K562 (cell line): ENCODE measurements around the gene LRRC61. TPM values are rescaled to one million over a fixed set of nuclear protein-coding genes. Genes with fewer than 3 reads are reported as not detected.

ENCODE experiments used
- ATF6 ChIP-seq: sonication (generic); formaldehyde crosslinking; IDR thresholded peaks from 2 replicates; pipeline ENCODE4 v1.4.0; 2020; ENCODE audit warnings: mild to moderate bottlenecking, missing genetic modification reagents
- CCNT2 ChIP-seq: IDR thresholded peaks from 2 replicates; pipeline ENCODE4 v1.6.1; 2011; ENCODE audit warnings: borderline replicate concordance, low read depth, mild to moderate bottlenecking, moderate library complexity, mixed read lengths, low read length; ENCODE audit not compliant: insufficient read length; ENCODE audit errors: extremely low read depth
- CEBPZ ChIP-seq: fragments of 150-350 bp; IDR thresholded peaks from 2 replicates; pipeline ENCODE4 v1.6.1; 2014; ENCODE audit warnings: low read depth, mild to moderate bottlenecking, low read length, borderline replicate concordance
- KAT7 ChIP-seq: sonication (generic); formaldehyde crosslinking; IDR thresholded peaks from 2 replicates; pipeline ENCODE4 v1.8.0; 2022; ENCODE audit warnings: missing genetic modification reagents, mild to moderate bottlenecking, borderline replicate concordance
- MLLT1 ChIP-seq, 2 experiments: fragments of 450-650 bp; IDR thresholded peaks; 2 replicates each; pipeline ENCODE4 v1.6.1; 2016
- NFIC ChIP-seq: fragments of 450-650 bp; IDR thresholded peaks from 2 replicates; pipeline ENCODE4 v1.6.1; 2017; ENCODE audit warnings: mild to moderate bottlenecking, inconsistent platforms
- POLR3G ChIP-seq: IDR thresholded peaks from 2 replicates; pipeline ENCODE4 v1.6.1; 2011; ENCODE audit not compliant: insufficient read length, insufficient replicate concordance; ENCODE audit errors: extremely low read depth
- RBBP5 ChIP-seq: fragments of 200-600 bp; sonication (generic); IDR thresholded peaks from 2 replicates; pipeline ENCODE4 v1.6.1; 2012; ENCODE audit warnings: borderline replicate concordance, mild to moderate bottlenecking, low read length, control low read depth, inconsistent platforms; ENCODE audit not compliant: insufficient read depth, poor library complexity, severe bottlenecking
- SIN3A ChIP-seq, 2 experiments: fragments of 150-350 bp in 1 of 2; IDR thresholded peaks; 2 replicates each; pipeline ENCODE4 v1.6.1; 2011 to 2016; ENCODE audit warnings: borderline replicate concordance in 2 of 2, low read depth in 2 of 2, low read length in 2 of 2, mild to moderate bottlenecking in 2 of 2, moderate library complexity in 2 of 2; ENCODE audit not compliant: control insufficient read depth in 1 of 2
- SMARCC2 ChIP-seq: fragments of 450-650 bp; IDR thresholded peaks from 2 replicates; pipeline ENCODE4 v1.6.1; 2017; ENCODE audit warnings: antibody characterized with exemption, moderate library complexity, mild to moderate bottlenecking, low read depth
- TBP ChIP-seq: optimal IDR thresholded peaks from 2 replicates; pipeline ENCODE3; 2011; ENCODE audit warnings: low read depth, low read length, improper control_type of control experiment
- WHSC1 ChIP-seq: IDR thresholded peaks from one replicate; pipeline ENCODE4 v1.6.1; 2012; ENCODE audit warnings: low read length, control low read depth, inconsistent platforms
- ZC3H4 ChIP-seq: sonication (generic); formaldehyde crosslinking; IDR thresholded peaks from 2 replicates; pipeline ENCODE4 v1.9.0; 2021; ENCODE audit warnings: missing genetic modification reagents, borderline replicate concordance
- ZNF830 ChIP-seq: fragments of 250-450 bp; sonication (Bioruptor Pico); IDR thresholded peaks from 2 replicates; pipeline ENCODE4 v1.5.0; 2021; ENCODE audit warnings: mild to moderate bottlenecking
- polyA plus RNA-seq, 8 experiments: library from polyadenylated mRNA; depleted of rRNA in 4 of 8; stranded (reverse) in 5 of 8; unstranded in 3 of 8; fragments of >200 nt; fragmentation: Nextera tagmentation in 2 of 8; fragmentation: Illumina TruSeq in 1 of 8; extraction: Ambion mirVana in 2 of 8; extraction: Trizol in 1 of 8; gene quantifications; 2 replicates each; pipeline versions ENCODE4 v1.2.1 to v1.2.3, GENCODE V29; 2011 to 2014; ENCODE audit warnings: inconsistent platforms in 1 of 8, missing spikeins in 1 of 8
- total RNA-seq, 7 experiments: library from RNA; depleted of rRNA in 6 of 7; stranded (reverse); fragments of >200 nt in 6 of 7; fragmentation: Illumina TruSeq in 2 of 7; extraction: Trizol in 2 of 7; gene quantifications; 2 replicates each; pipeline versions ENCODE4 v1.2.1 to v1.2.3, GENCODE V29; 2011 to 2021; ENCODE audit warnings: low replicate concordance in 1 of 7
- TF ChIP-seq, protein P1 (sequence below): sonication (generic); formaldehyde crosslinking; IDR thresholded peaks from 2 replicates; pipeline ENCODE4 v1.8.1; 2023; ENCODE audit warnings: mild to moderate bottlenecking, missing genetic modification reagents

LRRC61 gene
- total and polyA plus RNA-seq, 9 of the 15 experiments (the other 6 are each of a cell fraction or from before 2014, with no cell fraction given): 1.3 to 55.2 (median 35.2) TPM

DNA sequence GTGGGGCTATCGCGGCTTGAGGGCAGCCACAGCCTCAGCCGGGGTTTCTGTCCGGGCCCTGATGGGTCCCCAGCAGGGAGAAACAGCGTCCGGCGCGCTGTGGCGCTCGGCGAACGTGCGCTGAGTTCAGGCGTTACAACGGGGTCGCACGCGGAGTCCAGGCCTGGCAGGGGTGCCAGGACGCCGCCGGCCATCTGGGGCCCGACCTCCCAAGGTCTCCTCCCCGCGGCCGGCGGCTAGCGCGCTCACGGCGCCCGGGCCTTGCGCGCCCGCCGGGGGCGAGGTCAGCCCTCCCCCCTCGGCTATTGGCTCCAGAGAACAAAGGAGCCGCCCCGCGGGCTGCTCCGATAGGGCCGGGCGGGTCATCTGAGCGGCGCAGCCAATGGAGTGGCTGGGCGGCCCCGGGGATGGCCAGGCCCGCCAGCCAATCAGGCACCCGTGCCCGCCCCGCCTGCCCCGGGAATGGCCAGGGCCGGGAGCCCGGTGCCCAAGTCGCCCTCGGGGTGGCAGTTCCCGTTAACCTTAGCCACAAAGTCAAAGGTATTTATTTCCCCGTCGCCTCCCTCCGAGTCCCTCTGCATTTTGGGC is 55.8 kb downstream of the LRRC61 start, which contains the start of gene ZNF775 (continued):
- TF ChIP-seq CCNT2: peak; percentile 89
- TF ChIP-seq POLR3G: no peak
- 0 out of 2 replicates have a peak, but pooled peaks have one; percentile 1 for TF ChIP-seq ATF6 (CRISPR knock-in tag)
- peak; percentile 66 for TF ChIP-seq TBP
- no peak for TF ChIP-seq SMARCC2
- no peak for TF ChIP-seq WHSC1
- TF ChIP-seq SIN3A (IDR thresholded peaks at IDR 0.05; ENCODE audit: borderline replicate concordance in 2 of 2, control insufficient read depth in 1 of 2, low read depth in 2 of 2, low read length in 2 of 2): peak in 1 of 2 experiments; percentile 50; a peak in 2 of 4 replicates
- TF ChIP-seq, protein P1, sequence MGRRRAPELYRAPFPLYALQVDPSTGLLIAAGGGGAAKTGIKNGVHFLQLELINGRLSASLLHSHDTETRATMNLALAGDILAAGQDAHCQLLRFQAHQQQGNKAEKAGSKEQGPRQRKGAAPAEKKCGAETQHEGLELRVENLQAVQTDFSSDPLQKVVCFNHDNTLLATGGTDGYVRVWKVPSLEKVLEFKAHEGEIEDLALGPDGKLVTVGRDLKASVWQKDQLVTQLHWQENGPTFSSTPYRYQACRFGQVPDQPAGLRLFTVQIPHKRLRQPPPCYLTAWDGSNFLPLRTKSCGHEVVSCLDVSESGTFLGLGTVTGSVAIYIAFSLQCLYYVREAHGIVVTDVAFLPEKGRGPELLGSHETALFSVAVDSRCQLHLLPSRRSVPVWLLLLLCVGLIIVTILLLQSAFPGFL (CRISPR knock-in tag): peak; percentile 66; the same call in 1 of the 2 replicates
- no peak for TF ChIP-seq ZC3H4
- peak; percentile 97 for TF ChIP-seq ZNF830 (CRISPR knock-in tag)
- TF ChIP-seq CEBPZ: peak; percentile 87
- peak; percentile 88 for TF ChIP-seq KAT7
- peak; percentile 92 for TF ChIP-seq RBBP5
- peak in 1 of 2 experiments; percentile 81; a peak in 1 of 4 replicates for TF ChIP-seq MLLT1 (IDR thresholded peaks at IDR 0.05)
- TF ChIP-seq NFIC: peak; percentile 31; the same call in 1 of the 2 replicates
